B cell (primary cell): Measurements from ENCODE around the gene TMEM109. TPM values are rescaled to one million over a fixed set of nuclear protein-coding genes. Genes with fewer than 3 reads are reported as not detected.

Experiments
- ATAC-seq: fragments of 200-7000 bp; cut with Tn5 transposase; one replicate; pipeline ENCODE4 v1.10.0; 2021; ENCODE audit warnings: low read depth, mild to moderate bottlenecking, moderate number of reproducible peaks, moderate library complexity
- CTCF ChIA-PET: fragments of 350-600 bp; sonication (Branson Sonifier 250); formaldehyde crosslinking; loops from one replicate; lab custom pipeline; 2021; ENCODE audit warnings: antibody characterized with exemption, inconsistent platforms; lab: Charles Lee
- POLR2A ChIA-PET: fragments of 350-600 bp; sonication (Branson Sonifier 250); formaldehyde crosslinking; loops from one replicate; lab custom pipeline; 2021; ENCODE audit warnings: antibody characterized with exemption; lab: Charles Lee
- DNase-seq: peaks from one replicate; pipeline ENCODE4 v3.0.0; 2013
- H2AFZ ChIP-seq: 2 replicates; pipeline ENCODE4 v1.6.1; 2012; ENCODE audit warnings: mild to moderate bottlenecking, low read depth, low read length; ENCODE audit not compliant: insufficient read depth, poor library complexity, severe bottlenecking
- H3K27ac ChIP-seq, 2 donors: 1 replicate in 1 of 2; 2 replicates in 1 of 2; pipeline ENCODE4 v1.5.1; 2012 to 2013; ENCODE audit warnings: low read length in 2 of 2, mild to moderate bottlenecking in 2 of 2, moderate library complexity in 1 of 2
- H3K27me3 ChIP-seq, 4 experiments: fragments of 200-600 bp in 1 of 4; sonication (generic) in 1 of 4; replicated peaks in 1 of 4; 1 replicate in 2 of 4; 2 replicates in 2 of 4; pipeline versions ENCODE4 v1.6.1 to v1.7.0; 2013 to 2016; ENCODE audit warnings: low read length in 3 of 4, mild to moderate bottlenecking in 2 of 4, mixed read lengths in 1 of 4, moderate library complexity in 1 of 4; ENCODE audit not compliant: insufficient read depth in 4 of 4, control insufficient read depth in 3 of 4; ENCODE audit errors: control extremely low read depth in 1 of 4
- H3K36me3 ChIP-seq, 2 experiments: replicated peaks in 1 of 2; 1 replicate in 1 of 2; 2 replicates in 1 of 2; pipeline versions ENCODE4 v1.6.1 to v1.7.1; 2013; ENCODE audit warnings: low read length in 1 of 2; ENCODE audit not compliant: insufficient read depth in 2 of 2, control insufficient read depth in 1 of 2; ENCODE audit errors: control extremely low read depth in 1 of 2, extremely low read depth in 1 of 2
- H3K4me1 ChIP-seq, 2 donors: fragments of 200-600 bp in 1 of 2; sonication (generic) in 1 of 2; 1 replicate in 1 of 2; 2 replicates in 1 of 2; pipeline versions ENCODE4 v1.5.1 to v1.6.1; 2013 to 2017; ENCODE audit warnings: low read length in 2 of 2; ENCODE audit not compliant: control insufficient read depth in 2 of 2, insufficient read depth in 2 of 2
- H3K4me2 ChIP-seq: replicated peaks from 2 replicates; pipeline ENCODE3; 2012; ENCODE audit warnings: mild to moderate bottlenecking, low read depth, low read length; ENCODE audit not compliant: poor library complexity, severe bottlenecking
- H3K4me3 ChIP-seq, 5 experiments: fragments of 200-600 bp in 1 of 5; sonication (generic) in 1 of 5; 1 replicate in 3 of 5; 2 replicates in 2 of 5; pipeline versions ENCODE4 v1.5.1 to v1.7.0; 2011 to 2016; ENCODE audit warnings: low read length in 4 of 5, mild to moderate bottlenecking in 4 of 5, low read depth in 2 of 5, control low read depth in 1 of 5, moderate library complexity in 1 of 5; ENCODE audit not compliant: insufficient read depth in 1 of 5; ENCODE audit errors: control extremely low read depth in 1 of 5, extremely low read depth in 1 of 5
- H3K79me2 ChIP-seq: fragments of 200-600 bp; sonication (generic); one replicate; pipeline ENCODE4 v1.6.0; 2016; ENCODE audit warnings: low read length; ENCODE audit not compliant: control insufficient read depth, insufficient read depth
- H3K9ac ChIP-seq: fragments of 200-600 bp; sonication (generic); 2 replicates; pipeline ENCODE4 v1.6.1; 2017; ENCODE audit warnings: mild to moderate bottlenecking, low read length, moderate library complexity
- H3K9me3 ChIP-seq, 3 donors: one replicate each; pipeline versions ENCODE4 v1.6.1 to v1.7.1; 2013; ENCODE audit warnings: low read length in 2 of 3; ENCODE audit not compliant: control insufficient read depth in 2 of 3, insufficient read depth in 1 of 3; ENCODE audit errors: control extremely low read depth in 1 of 3
- H4K20me1 ChIP-seq: 2 replicates; pipeline ENCODE4 v1.6.0; 2012; ENCODE audit warnings: mild to moderate bottlenecking, low read length; ENCODE audit not compliant: insufficient read depth, control insufficient read depth, poor library complexity, severe bottlenecking
- H3K27ac Mint-ChIP-seq: one replicate; pipeline ENCODE4 v1.8.0; 2021; ENCODE audit warnings: mixed read lengths
- H3K27me3 Mint-ChIP-seq: one replicate; pipeline ENCODE4 v1.8.0; 2021; ENCODE audit warnings: mixed read lengths
- H3K4me1 Mint-ChIP-seq: one replicate; pipeline ENCODE4 v1.8.0; 2021; ENCODE audit warnings: mixed read lengths
- H3K4me3 Mint-ChIP-seq: one replicate; pipeline ENCODE4 v1.8.0; 2021; ENCODE audit warnings: mixed read lengths
- H3K9me3 Mint-ChIP-seq: one replicate; pipeline ENCODE4 v1.8.0; 2022; ENCODE audit warnings: mixed read lengths; ENCODE audit not compliant: insufficient read depth
- EZH2 ChIP-seq: IDR thresholded peaks from 2 replicates; pipeline ENCODE4 v1.6.1; 2012; ENCODE audit warnings: borderline replicate concordance, low read depth, mild to moderate bottlenecking, moderate library complexity, low read length; ENCODE audit not compliant: insufficient read depth, poor library complexity, severe bottlenecking
- WGBS: methylation state at CpG from one replicate; pipeline ENCODE4 v1.1.5; 2013; ENCODE audit warnings: missing lambda C conversion rate; ENCODE audit not compliant: insufficient coverage; 5-methylcytosine and 5-hydroxymethylcytosine counted together
- intact Hi-C: fragments of 100-400 bp; cut with micrococcal nuclease; formaldehyde crosslinking; loops from one replicate; pipeline ENCODE4 v1.10.0; 2022
- polyA plus RNA-seq: library from polyadenylated mRNA; depleted of rRNA; stranded (reverse); fragments of >200 nt; gene quantifications from 2 replicates; pipeline ENCODE4 v1.2.3, GENCODE V29; 2012
- total RNA-seq, 2 donors: library from RNA; stranded (reverse); fragments of 120-200 nt in 1 of 2; gene quantifications; 1 replicate in 1 of 2; 2 replicates in 1 of 2; pipeline versions ENCODE4 v1.2.3 to v1.2.4, GENCODE V29; 2013 to 2022
- TF ChIP-seq, protein P1 (sequence below): fragments of 200-600 bp; IDR thresholded peaks from one replicate; pipeline ENCODE4 v1.8.0; 2022; ENCODE audit warnings: antibody characterized with exemption, mild to moderate bottlenecking

The TMEM109 gene
- total and polyA plus RNA-seq, 2 donors (not counting 1 experiment from before 2014, with no cell fraction given) = 32.0 to 99.4 TPM

- ChIA-PET CTCF (no interaction called here), POLR2A (no interaction called here)
- ATAC-seq (no peak), DNase-seq (no peak)
- Histone ChIP-seq H3K4me1 (peaks cover 23 to 36% of the 10 kb centered on the region in 2 donors), H3K27ac (no peak overlapping the region), H3K27me3 (no peaks in the 10 kb centered on the region), H3K79me2 (peaks cover 6% of the 10 kb centered on the region), H2AFZ (no peak overlapping the region), H3K9me3 (no peaks in the 10 kb centered on the region), H4K20me1 (no peaks in the 10 kb centered on the region), H3K4me2 (no peak overlapping the region), H3K36me3 (no peaks in the 10 kb centered on the region), H3K4me3 (no peak overlapping the region), H3K9ac (no peak overlapping the region)
- Mint-ChIP-seq H3K4me3 (no peak overlapping the region), H3K9me3 (no peaks in the 10 kb centered on the region), H3K27me3 (peaks cover 5% of the 10 kb centered on the region), H3K4me1 (peaks cover 26% of the 10 kb centered on the region), H3K27ac (no peak overlapping the region)
- intact Hi-C loops = no loop called here
- TF ChIP-seq, protein P1, sequence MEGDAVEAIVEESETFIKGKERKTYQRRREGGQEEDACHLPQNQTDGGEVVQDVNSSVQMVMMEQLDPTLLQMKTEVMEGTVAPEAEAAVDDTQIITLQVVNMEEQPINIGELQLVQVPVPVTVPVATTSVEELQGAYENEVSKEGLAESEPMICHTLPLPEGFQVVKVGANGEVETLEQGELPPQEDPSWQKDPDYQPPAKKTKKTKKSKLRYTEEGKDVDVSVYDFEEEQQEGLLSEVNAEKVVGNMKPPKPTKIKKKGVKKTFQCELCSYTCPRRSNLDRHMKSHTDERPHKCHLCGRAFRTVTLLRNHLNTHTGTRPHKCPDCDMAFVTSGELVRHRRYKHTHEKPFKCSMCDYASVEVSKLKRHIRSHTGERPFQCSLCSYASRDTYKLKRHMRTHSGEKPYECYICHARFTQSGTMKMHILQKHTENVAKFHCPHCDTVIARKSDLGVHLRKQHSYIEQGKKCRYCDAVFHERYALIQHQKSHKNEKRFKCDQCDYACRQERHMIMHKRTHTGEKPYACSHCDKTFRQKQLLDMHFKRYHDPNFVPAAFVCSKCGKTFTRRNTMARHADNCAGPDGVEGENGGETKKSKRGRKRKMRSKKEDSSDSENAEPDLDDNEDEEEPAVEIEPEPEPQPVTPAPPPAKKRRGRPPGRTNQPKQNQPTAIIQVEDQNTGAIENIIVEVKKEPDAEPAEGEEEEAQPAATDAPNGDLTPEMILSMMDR = no peak
- no peak for TF ChIP-seq EZH2
- 100% methylated on average over 3 of the region's 4 CpGs for WGBS
These were observed 43.2 kb downstream of the TMEM109 start for GRCh38 chr11:60957188-60957587.

GRCh38 chr11:60959431-60959830 lies 45.5 kb downstream of the TMEM109 start:
- no peak for TF ChIP-seq EZH2
- TF ChIP-seq, protein P1 = no peak
- no peak overlapping the region for H3K4me3 ChIP-seq
- no peaks in the 10 kb centered on the region for H3K36me3 ChIP-seq
- H3K4me3 Mint-ChIP-seq = no peak overlapping the region
- peaks cover 6% of the 10 kb centered on the region for H3K4me1 Mint-ChIP-seq
- no peak overlapping the region for H2AFZ ChIP-seq
- no peaks in the 10 kb centered on the region for H4K20me1 ChIP-seq
- no peak overlapping the region for H3K27ac ChIP-seq
- peaks cover 5% of the 10 kb centered on the region for H3K27me3 Mint-ChIP-seq
- 62% methylated on average over 3 of the region's 6 CpGs for WGBS
- no peaks in the 10 kb centered on the region for H3K27me3 ChIP-seq
- H3K9me3 Mint-ChIP-seq = no peaks in the 10 kb centered on the region
- no peaks in the 10 kb centered on the region for H3K79me2 ChIP-seq
- no peak for ATAC-seq
- DNase-seq = no peak
- ChIA-PET POLR2A (no interaction called here), CTCF (interaction anchor here (2.8 kb wide), 1 partner anchor 11 kb away, joined by 12 read pairs; no protein-coding TSS in a partner anchor)
- H3K9me3 ChIP-seq = no peaks in the 10 kb centered on the region
- H3K9ac ChIP-seq = no peak overlapping the region
- H3K4me2 ChIP-seq = no peak overlapping the region
- intact Hi-C loops = no loop called here
- H3K4me1 ChIP-seq = peaks cover 2 to 13% of the 10 kb centered on the region in 2 donors
- no peak overlapping the region for H3K27ac Mint-ChIP-seq
